Measurements from ENCODE around the gene ZFAND3.

DNA sequence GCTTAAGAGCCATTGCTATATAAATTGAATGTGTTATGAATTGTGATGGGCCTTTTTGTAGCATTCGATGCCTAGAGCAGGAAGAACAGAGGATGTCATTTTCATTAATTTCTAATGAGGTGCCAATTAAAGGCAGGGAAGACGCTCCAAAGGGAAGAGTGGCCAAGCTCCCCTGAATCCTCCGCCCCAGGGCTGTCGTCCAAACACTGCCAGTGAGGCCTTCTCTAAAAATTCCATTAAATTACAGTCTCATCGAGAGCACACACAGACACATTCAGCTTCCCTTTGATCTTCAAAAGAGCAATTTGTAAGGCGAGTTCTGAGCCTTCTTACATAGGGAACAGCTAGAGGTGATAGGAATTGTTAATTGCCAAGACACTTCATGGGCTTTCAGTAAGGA is 300.0 kb downstream of the ZFAND3 start:
- TF ChIP-seq RCOR1 (IDR thresholded peaks at IDR 0.05; ENCODE audit: insufficient replicate concordance, low read length) (no peak), SMC3 (IDR thresholded peaks at IDR 0.05; ENCODE audit: low read depth, low read length) (no peak), BHLHE40 (IDR thresholded peaks at IDR 0.05; ENCODE audit: low read depth, low read length) (no peak), POLR2A (IDR thresholded peaks at IDR 0.05; ENCODE audit: low read depth, low read length) (no peak), RFX5 (IDR thresholded peaks at IDR 0.05; ENCODE audit: low read depth, low read length) (no peak), RAD21 (IDR thresholded peaks at IDR 0.05; ENCODE audit: low read length) (no peak), MAZ (IDR thresholded peaks at IDR 0.05; ENCODE audit: borderline replicate concordance, low read depth, low read length) (no peak), CEBPB (IDR thresholded peaks at IDR 0.05; ENCODE audit: low read depth, low read length) (no peak), MAFK (IDR thresholded peaks at IDR 0.05; ENCODE audit: low read depth, low read length) (no peak), NFE2L2 (IDR thresholded peaks at IDR 0.05; ENCODE audit: low read depth, low read length) (no peak), CHD1 (IDR thresholded peaks at IDR 0.05; ENCODE audit: low read depth, low read length) (no peak)
- TF ChIP-seq, protein P1, sequence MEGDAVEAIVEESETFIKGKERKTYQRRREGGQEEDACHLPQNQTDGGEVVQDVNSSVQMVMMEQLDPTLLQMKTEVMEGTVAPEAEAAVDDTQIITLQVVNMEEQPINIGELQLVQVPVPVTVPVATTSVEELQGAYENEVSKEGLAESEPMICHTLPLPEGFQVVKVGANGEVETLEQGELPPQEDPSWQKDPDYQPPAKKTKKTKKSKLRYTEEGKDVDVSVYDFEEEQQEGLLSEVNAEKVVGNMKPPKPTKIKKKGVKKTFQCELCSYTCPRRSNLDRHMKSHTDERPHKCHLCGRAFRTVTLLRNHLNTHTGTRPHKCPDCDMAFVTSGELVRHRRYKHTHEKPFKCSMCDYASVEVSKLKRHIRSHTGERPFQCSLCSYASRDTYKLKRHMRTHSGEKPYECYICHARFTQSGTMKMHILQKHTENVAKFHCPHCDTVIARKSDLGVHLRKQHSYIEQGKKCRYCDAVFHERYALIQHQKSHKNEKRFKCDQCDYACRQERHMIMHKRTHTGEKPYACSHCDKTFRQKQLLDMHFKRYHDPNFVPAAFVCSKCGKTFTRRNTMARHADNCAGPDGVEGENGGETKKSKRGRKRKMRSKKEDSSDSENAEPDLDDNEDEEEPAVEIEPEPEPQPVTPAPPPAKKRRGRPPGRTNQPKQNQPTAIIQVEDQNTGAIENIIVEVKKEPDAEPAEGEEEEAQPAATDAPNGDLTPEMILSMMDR (conservative IDR thresholded peaks at IDR 0.05; ENCODE audit: low read depth, low read length) = no peak
- TF ChIP-seq, protein P2, sequence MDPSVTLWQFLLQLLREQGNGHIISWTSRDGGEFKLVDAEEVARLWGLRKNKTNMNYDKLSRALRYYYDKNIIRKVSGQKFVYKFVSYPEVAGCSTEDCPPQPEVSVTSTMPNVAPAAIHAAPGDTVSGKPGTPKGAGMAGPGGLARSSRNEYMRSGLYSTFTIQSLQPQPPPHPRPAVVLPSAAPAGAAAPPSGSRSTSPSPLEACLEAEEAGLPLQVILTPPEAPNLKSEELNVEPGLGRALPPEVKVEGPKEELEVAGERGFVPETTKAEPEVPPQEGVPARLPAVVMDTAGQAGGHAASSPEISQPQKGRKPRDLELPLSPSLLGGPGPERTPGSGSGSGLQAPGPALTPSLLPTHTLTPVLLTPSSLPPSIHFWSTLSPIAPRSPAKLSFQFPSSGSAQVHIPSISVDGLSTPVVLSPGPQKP (IDR thresholded peaks at IDR 0.05; ENCODE audit: borderline replicate concordance, low read depth, low read length) = no peak
- TF ChIP-seq, protein P3, sequence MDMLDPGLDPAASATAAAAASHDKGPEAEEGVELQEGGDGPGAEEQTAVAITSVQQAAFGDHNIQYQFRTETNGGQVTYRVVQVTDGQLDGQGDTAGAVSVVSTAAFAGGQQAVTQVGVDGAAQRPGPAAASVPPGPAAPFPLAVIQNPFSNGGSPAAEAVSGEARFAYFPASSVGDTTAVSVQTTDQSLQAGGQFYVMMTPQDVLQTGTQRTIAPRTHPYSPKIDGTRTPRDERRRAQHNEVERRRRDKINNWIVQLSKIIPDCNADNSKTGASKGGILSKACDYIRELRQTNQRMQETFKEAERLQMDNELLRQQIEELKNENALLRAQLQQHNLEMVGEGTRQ (IDR thresholded peaks at IDR 0.05; ENCODE audit: low read depth, low read length) = no peak

Measured in IMR-90 (cell line).